Psoas muscle (tissue), 8 donors: ENCODE results near the gene GPRIN3. TPM values are rescaled to one million over a fixed set of nuclear protein-coding genes. Genes with fewer than 3 reads are reported as not detected.
"Not testable (repeated sequence)": the region's sequence is repeated elsewhere in the genome, so short reads cannot be mapped to it uniquely, and the experiment has no call there.

Experiments used
- ATAC-seq, 4 donors: fragments of 200-7000 bp; cut with Tn5 transposase; one replicate each; pipeline ENCODE4 v1.9.1; 2020; ENCODE audit warnings: moderate library complexity in 3 of 4, mild to moderate bottlenecking in 2 of 4
- DNase-seq, 2 donors: peaks; one replicate each; pipeline ENCODE4 v3.0.0-alpha.2; 2020
- H3K27ac ChIP-seq: fragments of 200-600 bp; one replicate; pipeline ENCODE4 v1.8.0; 2022
- H3K27me3 ChIP-seq, 3 donors: fragments of 200-600 bp in 1 of 3; one replicate each; pipeline versions ENCODE4 v1.6.1 to v1.8.0; 2013 to 2022; ENCODE audit warnings: low read length in 2 of 3, mild to moderate bottlenecking in 2 of 3, moderate library complexity in 1 of 3; ENCODE audit not compliant: insufficient read depth in 3 of 3
- H3K36me3 ChIP-seq, 2 donors: fragments of 200-600 bp in 1 of 2; one replicate each; pipeline versions ENCODE4 v1.6.1 to v1.8.0; 2013 to 2022; ENCODE audit warnings: low read depth in 1 of 2, mild to moderate bottlenecking in 1 of 2, moderate library complexity in 1 of 2; ENCODE audit not compliant: insufficient read depth in 1 of 2
- H3K4me1 ChIP-seq: fragments of 200-600 bp; one replicate; pipeline ENCODE4 v1.8.0; 2022
- H3K4me3 ChIP-seq: fragments of 200-600 bp; one replicate; pipeline ENCODE4 v1.8.0; 2022; ENCODE audit warnings: mild to moderate bottlenecking
- H3K9me3 ChIP-seq: fragments of 200-600 bp; one replicate; pipeline ENCODE4 v1.8.0; 2022
- WGBS, 3 donors: extraction: QIAGEN DNeasy Blood & Tissue Kit; methylation state at CpG; one replicate each; pipeline versions ENCODE4 v1.1.6 to v1.1.7; 2013; 5-methylcytosine and 5-hydroxymethylcytosine counted together
- intact Hi-C, 2 donors: fragments of 100-400 bp; cut with DNase I; formaldehyde crosslinking; loops; one replicate each; pipeline versions ENCODE4 v1.11.0 to v1.14.2; 2022
- polyA plus RNA-seq, 3 donors: library from polyadenylated mRNA; stranded (reverse); fragments of 200-250 nt; gene quantifications; one replicate each; pipeline ENCODE4 v1.2.3, GENCODE V29; 2013
- total RNA-seq, 4 donors: library from RNA; stranded (reverse); fragmentation: NEBNext Ultra II Directional in 2 of 4; extraction: Animal tissue kit (Norgen Biotek cat#: 25700) in 2 of 4; gene quantifications; one replicate each; pipeline versions ENCODE4 v1.2.1 to v1.2.4, GENCODE V29; 2021 to 2023
- TF ChIP-seq, protein P1 (sequence below): fragments of 200-600 bp; IDR thresholded peaks from one replicate; pipeline ENCODE4 v1.8.0; 2022; ENCODE audit warnings: antibody characterized with exemption
- donor health status: healthy with polysubstance abuse.
- donor health status: DM: no; HTN: no; CAD: no; lungs with moderate emphysema.
- donor health status: Bipolar disorder and iron deficiency.
- donor health status: healthy.
- donor health status: DM: yes; HTN: yes; CAD: no.
- donor health status: DM: no; HTN: no; CAD: no.
- donor health status: DM: no; HTN: no; CAD: no.
- donor health status: DM: yes; HTN: yes; CAD: no.

Gene GPRIN3
- total and polyA plus RNA-seq, 7 donors = 0.30 to 3.0 (median 1.2) TPM

DNA sequence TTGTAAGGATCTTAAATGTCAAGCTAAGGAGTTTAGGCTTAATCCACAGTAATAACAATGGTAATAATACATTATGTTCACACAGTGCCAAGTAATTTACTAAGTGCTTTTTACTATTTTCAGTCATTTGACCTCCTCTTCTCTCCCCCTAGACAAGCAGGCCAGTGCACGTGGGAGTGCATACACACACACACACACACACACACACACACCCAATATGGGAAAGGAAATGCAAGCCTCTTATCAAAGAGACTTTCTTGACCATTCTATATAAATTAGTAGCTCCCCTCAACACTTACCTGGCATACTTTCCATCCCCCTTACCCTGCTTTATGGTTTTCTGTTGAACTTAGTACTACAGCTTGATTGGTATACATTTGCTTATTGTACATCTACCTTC lies 3.8 kb upstream of the GPRIN3 start:
- intact Hi-C loops = no loop called here

GRCh38 chr4:89309154-89309553 lies 1.6 kb upstream of the GPRIN3 start:
- DNase-seq, H3K27ac ChIP-seq, H3K4me1 ChIP-seq, H3K36me3 ChIP-seq, H3K4me3 ChIP-seq, H3K9me3 ChIP-seq, intact Hi-C loops, ATAC-seq: not testable (repeated sequence)
- WGBS, 3 donors = 97 to 99% (median 99%) methylated on average over 5 of the region's 5 CpGs
- peaks cover 0 to 26% (median 4%) of the 10 kb centered on the region in 3 donors for H3K27me3 ChIP-seq

More for the DNA sequence above, 3.8 kb upstream of the GPRIN3 start:
- TF ChIP-seq, protein P1, sequence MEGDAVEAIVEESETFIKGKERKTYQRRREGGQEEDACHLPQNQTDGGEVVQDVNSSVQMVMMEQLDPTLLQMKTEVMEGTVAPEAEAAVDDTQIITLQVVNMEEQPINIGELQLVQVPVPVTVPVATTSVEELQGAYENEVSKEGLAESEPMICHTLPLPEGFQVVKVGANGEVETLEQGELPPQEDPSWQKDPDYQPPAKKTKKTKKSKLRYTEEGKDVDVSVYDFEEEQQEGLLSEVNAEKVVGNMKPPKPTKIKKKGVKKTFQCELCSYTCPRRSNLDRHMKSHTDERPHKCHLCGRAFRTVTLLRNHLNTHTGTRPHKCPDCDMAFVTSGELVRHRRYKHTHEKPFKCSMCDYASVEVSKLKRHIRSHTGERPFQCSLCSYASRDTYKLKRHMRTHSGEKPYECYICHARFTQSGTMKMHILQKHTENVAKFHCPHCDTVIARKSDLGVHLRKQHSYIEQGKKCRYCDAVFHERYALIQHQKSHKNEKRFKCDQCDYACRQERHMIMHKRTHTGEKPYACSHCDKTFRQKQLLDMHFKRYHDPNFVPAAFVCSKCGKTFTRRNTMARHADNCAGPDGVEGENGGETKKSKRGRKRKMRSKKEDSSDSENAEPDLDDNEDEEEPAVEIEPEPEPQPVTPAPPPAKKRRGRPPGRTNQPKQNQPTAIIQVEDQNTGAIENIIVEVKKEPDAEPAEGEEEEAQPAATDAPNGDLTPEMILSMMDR = no peak
- ATAC-seq (no peak), DNase-seq (no peak)
- no peaks in the 10 kb centered on the region for H3K36me3 ChIP-seq
- H3K4me1 ChIP-seq = no peaks in the 10 kb centered on the region
- no peak overlapping the region for H3K4me3 ChIP-seq
- no peak overlapping the region for H3K27ac ChIP-seq
- H3K9me3 ChIP-seq = no peaks in the 10 kb centered on the region
- H3K27me3 ChIP-seq = peaks cover 0 to 25% (median 4%) of the 10 kb centered on the region in 3 donors
- 45 to 67% (median 56%) methylated on average over 1 of the region's 1 CpG for WGBS, 3 donors

DNA sequence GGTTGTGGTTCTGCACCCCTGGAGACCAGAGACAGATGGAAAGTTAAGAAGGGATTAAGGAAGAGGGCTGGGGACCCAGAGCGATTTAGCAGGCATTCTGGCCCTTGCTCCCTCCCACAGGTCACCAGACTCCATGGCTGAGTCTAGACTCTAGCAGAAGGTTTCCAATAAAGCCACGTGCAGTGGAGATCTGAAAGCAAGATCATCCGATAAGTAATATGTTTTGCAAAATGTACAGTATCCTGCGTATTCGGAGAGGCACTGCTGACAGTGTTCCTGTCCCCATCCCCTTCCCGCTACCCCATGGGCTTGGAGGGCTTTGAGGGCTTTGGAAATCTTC lies 531 bp upstream of the GPRIN3 start:
- Histone ChIP-seq H3K36me3 (no peaks in the 10 kb centered on the region), H3K9me3 (no peaks in the 10 kb centered on the region), H3K4me1 (no peaks in the 10 kb centered on the region), H3K27ac (no peak overlapping the region), H3K27me3 (peaks cover 0 to 26% (median 4%) of the 10 kb centered on the region in 3 donors), H3K4me3 (peak overlapping the region; percentile 68)
- intact Hi-C loops = no loop called here
- TF ChIP-seq, protein P1 = no peak
- DNase-seq (no peak), ATAC-seq (no peak)
- WGBS, 3 donors = 10 to 22% (median 12%) methylated on average over 6 of the region's 6 CpGs

DNA sequence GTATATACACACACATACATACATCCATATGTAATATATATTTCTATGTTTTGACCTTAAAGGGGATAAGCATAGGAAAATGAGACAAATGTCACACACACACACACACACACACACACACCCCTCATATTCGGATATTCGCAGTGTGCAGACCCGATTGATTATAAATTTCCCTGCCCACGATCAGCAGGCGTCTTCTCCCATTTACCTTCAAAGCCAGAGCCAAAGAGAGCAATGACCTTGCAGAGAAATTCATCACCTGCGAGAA lies 488 bp downstream of the GPRIN3 start:
- WGBS, 3 donors = 23 to 30% (median 26%) methylated on average over 6 of the region's 6 CpGs
- Histone ChIP-seq H3K9me3 (no peaks in the 10 kb centered on the region), H3K27me3 (peaks cover 0 to 26% (median 4%) of the 10 kb centered on the region in 3 donors), H3K36me3 (no peaks in the 10 kb centered on the region), H3K27ac (no peak overlapping the region), H3K4me3 (peak overlapping the region; percentile 68), H3K4me1 (no peaks in the 10 kb centered on the region)
- TF ChIP-seq, protein P1 = no peak
- intact Hi-C loops = no loop called here
- ATAC-seq = no peak
- DNase-seq = no peak

- Histone ChIP-seq H3K27me3 (peaks cover 0 to 26% (median 4%) of the 10 kb centered on the region in 3 donors), H3K4me1 (no peaks in the 10 kb centered on the region), H3K4me3 (peak overlapping the region; percentile 68), H3K36me3 (no peaks in the 10 kb centered on the region), H3K9me3 (no peaks in the 10 kb centered on the region), H3K27ac (no peak overlapping the region)
- no peak for ATAC-seq
- WGBS, 3 donors = 60 to 69% (median 68%) methylated on average over 11 of the region's 11 CpGs
- TF ChIP-seq, protein P1 = no peak
- intact Hi-C loops = no loop called here
- no peak for DNase-seq
Observed at GRCh38 chr4:89306486-89307177, 968 bp downstream of the GPRIN3 start.
